ENCODE data around the gene FBXL12. TPM values are rescaled to one million over a fixed set of nuclear protein-coding genes. Genes with fewer than 3 reads are reported as not detected.
A peak's percentile ranks its signal among the peaks of the same experiment; 100 is the strongest.

FBXL12 gene
- total and polyA plus RNA-seq, 7 donors: 14.8 to 31.9 (median 22.4) TPM

GRCh38 chr19:9799162-9799561 is 19.7 kb downstream of the FBXL12 start:
- Histone ChIP-seq H3K27ac (no peak overlapping the region), H3K9me3 (no peaks in the 10 kb centered on the region), H3K27me3 (no peaks in the 10 kb centered on the region), H3K4me3 (no peak overlapping the region), H3K4me1 (peaks cover 0 to 5% (median 2%) of the 10 kb centered on the region in 4 donors), H3K36me3 (no peaks in the 10 kb centered on the region)
- intact Hi-C loops (cut with DNase I): loop anchor here (5.0 kb wide), 1 partner anchor 662 kb away; no protein-coding TSS in a partner anchor
- DNase-seq: no peak
- TF ChIP-seq EP300 (IDR thresholded peaks at IDR 0.05) (no peak), POLR2AphosphoS5 (IDR thresholded peaks at IDR 0.05) (no peak)

GRCh38 chr19:9797871-9798270 is 21.0 kb downstream of the FBXL12 start:
- Histone ChIP-seq H3K4me1 (peaks cover 0 to 5% (median 2%) of the 10 kb centered on the region in 4 donors), H3K27me3 (no peaks in the 10 kb centered on the region), H3K36me3 (no peaks in the 10 kb centered on the region), H3K9me3 (no peaks in the 10 kb centered on the region), H3K27ac (no peak overlapping the region), H3K4me3 (no peak overlapping the region)
- no peak for DNase-seq
- intact Hi-C loops (cut with DNase I): loop anchor here (2.0 to 5.0 kb wide), 2 partner anchors 593 to 661 kb away; no protein-coding TSS in a partner anchor
- 87 to 91% methylated on average over 5 of the region's 5 CpGs for WGBS, 2 donors
- TF ChIP-seq EP300 (IDR thresholded peaks at IDR 0.05) (no peak), POLR2AphosphoS5 (IDR thresholded peaks at IDR 0.05) (no peak), POLR2A (IDR thresholded peaks at IDR 0.05) (no peak), CTCF (IDR thresholded peaks at IDR 0.05) (no peak)

- 46 to 57% methylated on average over 6 of the region's 6 CpGs for WGBS, 2 donors
- intact Hi-C loops (cut with DNase I): loop anchor here (2.0 to 5.0 kb wide), 2 partner anchors 591 to 659 kb away; no protein-coding TSS in a partner anchor
- TF ChIP-seq CTCF (IDR thresholded peaks at IDR 0.05) (peak; percentile 70 to 82 (median 72)), POLR2AphosphoS5 (IDR thresholded peaks at IDR 0.05) (peak in 1 of 4 donors; percentile 32), EP300 (IDR thresholded peaks at IDR 0.05) (no peak)
- peak; percentile 88 for DNase-seq
- Histone ChIP-seq H3K4me1 (peaks cover 0 to 7% (median 5%) of the 10 kb centered on the region in 4 donors), H3K4me3 (no peak overlapping the region), H3K36me3 (no peaks in the 10 kb centered on the region), H3K9me3 (no peaks in the 10 kb centered on the region), H3K27me3 (no peaks in the 10 kb centered on the region), H3K27ac (peak overlapping the region in 1 of 4 donors; percentile 24)
Measured at GRCh38 chr19:9796113-9796773, 22.6 kb downstream of the FBXL12 start.

GRCh38 chr19:9793071-9793591 is 25.7 kb downstream of the FBXL12 start:
- peak; percentile 82 for DNase-seq
- H3K4me3 ChIP-seq: peak overlapping the region; percentile 60 to 86 (median 64)
- H3K9me3 ChIP-seq: no peaks in the 10 kb centered on the region
- H3K27ac ChIP-seq: peak overlapping the region; percentile 90 to 99 (median 96)
- WGBS, 2 donors: 19 to 24% methylated on average over 36 of the region's 36 CpGs
- intact Hi-C loops (cut with DNase I): loop anchor here (2.0 to 5.0 kb wide), 5 partner anchors 26 to 484 kb away; partner anchors contain the start of genes FBXL12, ZNF426, ZNF562 and ZNF699
- H3K36me3 ChIP-seq: no peaks in the 10 kb centered on the region
- peaks cover 0 to 30% (median 20%) of the 10 kb centered on the region in 4 donors for H3K4me1 ChIP-seq
- H3K27me3 ChIP-seq: no peaks in the 10 kb centered on the region
- TF ChIP-seq EP300 (IDR thresholded peaks at IDR 0.05) (no peak), POLR2AphosphoS5 (IDR thresholded peaks at IDR 0.05) (peak in 1 of 4 donors; percentile 18)

GRCh38 chr19:9792206-9793070 is 26.4 kb downstream of the FBXL12 start:
- no peaks in the 10 kb centered on the region for H3K36me3 ChIP-seq
- 2 to 3% methylated on average over 70 of the region's 70 CpGs for WGBS, 2 donors
- TF ChIP-seq POLR2A (IDR thresholded peaks at IDR 0.05) (peak in 1 of 2 donors; percentile 32), EP300 (IDR thresholded peaks at IDR 0.05) (no peak), POLR2AphosphoS5 (IDR thresholded peaks at IDR 0.05) (peak in 2 of 4 donors; percentile 30 to 45)
- peaks cover 0 to 30% (median 20%) of the 10 kb centered on the region in 4 donors for H3K4me1 ChIP-seq
- peak; percentile 98 for DNase-seq
- intact Hi-C loops (cut with DNase I): loop anchor here (2.0 to 5.0 kb wide), 5 partner anchors 26 to 484 kb away; partner anchors contain the start of genes FBXL12, ZNF426, ZNF562 and ZNF699
- H3K4me3 ChIP-seq: peak overlapping the region; percentile 60 to 86 (median 64)
- no peaks in the 10 kb centered on the region for H3K27me3 ChIP-seq
- no peaks in the 10 kb centered on the region for H3K9me3 ChIP-seq
- peak overlapping the region; percentile 90 to 99 (median 96) for H3K27ac ChIP-seq

Data from sigmoid colon (tissue), 7 donors.